HG02852 (cell line): ENCODE measurements around the gene OR1J1.
A peak's percentile ranks its signal among the peaks of the same experiment; 100 is the strongest.

Experiments used
- ATAC-seq: cut with Tn5 transposase; IDR thresholded peaks from one replicate; pipeline ENCODE4 v1.9.1; 2021; ENCODE audit warnings: mild to moderate bottlenecking, moderate library complexity; ENCODE audit not compliant: unreplicated experiment

Gene OR1J1, protein sequence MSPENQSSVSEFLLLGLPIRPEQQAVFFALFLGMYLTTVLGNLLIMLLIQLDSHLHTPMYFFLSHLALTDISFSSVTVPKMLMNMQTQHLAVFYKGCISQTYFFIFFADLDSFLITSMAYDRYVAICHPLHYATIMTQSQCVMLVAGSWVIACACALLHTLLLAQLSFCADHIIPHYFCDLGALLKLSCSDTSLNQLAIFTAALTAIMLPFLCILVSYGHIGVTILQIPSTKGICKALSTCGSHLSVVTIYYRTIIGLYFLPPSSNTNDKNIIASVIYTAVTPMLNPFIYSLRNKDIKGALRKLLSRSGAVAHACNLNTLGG

DNA sequence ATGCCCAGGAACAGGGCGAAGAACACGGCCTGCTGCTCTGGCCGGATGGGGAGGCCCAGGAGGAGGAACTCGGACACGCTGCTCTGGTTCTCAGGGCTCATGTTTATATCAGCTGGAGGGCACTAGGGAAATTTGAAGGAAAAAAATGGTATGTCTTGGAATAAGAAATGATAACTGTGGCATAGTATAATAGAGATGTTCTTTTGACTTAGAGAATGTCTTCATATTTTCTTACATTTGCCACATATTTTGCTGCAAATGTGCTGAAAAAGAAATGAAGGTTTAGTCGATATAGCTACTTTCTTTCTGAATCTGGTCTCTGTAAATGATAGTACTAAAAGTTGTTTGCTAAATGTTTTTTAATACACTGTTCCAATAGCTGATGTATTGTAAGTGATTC is at the start of gene OR1J1:
Gene OR1J1, minus strand, starts transcription at position 101 of the 400 bp plus-strand sequence. Its CDS starts 0 bp downstream, at position 101.
- ATAC-seq = no peak

GRCh38 chr9:122527193-122527592 is 49.5 kb upstream of the OR1J1 start, which contains the start of gene OR1N1:
OR1N1 (minus strand) TSS chr9:122527293; CDS start chr9:122527293, 0 bp downstream.
- no peak for ATAC-seq

GRCh38 chr9:122526602-122527001 is 48.9 kb upstream of the OR1J1 start:
- ATAC-seq = no peak

DNA sequence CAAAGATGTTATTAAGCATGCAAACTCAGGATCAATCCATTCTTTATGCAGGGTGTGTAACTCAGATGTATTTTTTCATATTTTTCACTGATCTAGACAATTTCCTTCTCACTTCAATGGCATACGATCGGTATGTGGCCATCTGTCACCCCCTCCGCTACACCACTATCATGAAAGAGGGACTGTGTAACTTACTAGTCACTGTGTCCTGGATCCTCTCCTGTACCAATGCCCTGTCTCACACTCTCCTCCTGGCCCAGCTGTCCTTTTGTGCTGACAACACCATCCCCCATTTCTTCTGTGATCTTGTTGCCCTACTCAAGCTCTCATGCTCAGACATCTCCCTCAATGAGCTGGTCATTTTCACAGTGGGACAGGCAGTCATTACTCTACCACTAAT is 41.6 kb upstream of the OR1J1 start:
- no peak for ATAC-seq

GRCh38 chr9:122518841-122519240 is 41.1 kb upstream of the OR1J1 start, which contains the start of gene OR1J4:
OR1J4 (plus strand) TSS chr9:122519141; CDS start chr9:122519141, 0 bp downstream.
- no peak for ATAC-seq

GRCh38 chr9:122518226-122518625 is 40.5 kb upstream of the OR1J1 start:
- ATAC-seq = no peak

DNA sequence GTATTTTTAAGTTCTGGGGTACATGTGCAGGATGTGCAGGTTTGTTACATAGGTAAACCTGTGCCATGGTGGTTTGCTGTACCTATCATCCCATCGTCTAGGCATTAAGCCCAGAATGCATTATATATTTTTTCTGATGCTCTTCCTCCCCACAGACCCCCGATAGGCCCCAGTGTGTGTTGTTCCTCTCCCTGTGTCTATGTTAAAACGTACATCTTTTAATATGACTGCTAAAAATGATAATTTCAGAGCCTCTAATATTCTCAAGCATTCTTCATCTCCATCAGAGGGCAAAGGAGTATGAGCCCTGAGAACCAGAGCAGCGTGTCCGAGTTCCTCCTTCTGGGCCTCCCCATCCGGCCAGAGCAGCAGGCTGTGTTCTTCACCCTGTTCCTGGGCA is 32.8 kb upstream of the OR1J1 start, which contains the start of gene OR1J2:
Gene OR1J2, plus strand, starts transcription at position 301 of the 400 bp plus-strand sequence. Its CDS starts 0 bp downstream, at position 301.
- no peak for ATAC-seq

DNA sequence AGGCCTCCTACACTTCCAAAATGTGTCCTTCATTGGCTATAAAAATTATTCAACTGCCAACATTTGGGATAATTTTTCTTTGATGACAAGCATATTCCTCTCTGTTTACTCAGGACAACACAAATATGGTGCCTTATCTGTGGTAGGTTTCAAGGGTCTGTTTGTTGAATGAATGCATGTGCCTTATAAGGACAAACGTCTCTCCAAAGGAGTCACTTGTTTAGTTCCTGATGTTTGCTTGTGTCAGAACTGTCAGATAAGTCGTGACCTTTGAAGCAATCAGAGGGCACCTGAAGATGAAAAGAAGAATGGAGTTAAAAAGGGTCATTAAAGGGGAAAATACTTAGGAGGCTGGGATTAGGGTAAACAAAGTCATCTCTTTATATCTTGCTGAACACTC is 29.2 kb upstream of the OR1J1 start:
- no peak for ATAC-seq

- no peak for ATAC-seq
Measured at GRCh38 chr9:122498883-122499288, 21.2 kb upstream of the OR1J1 start.

DNA sequence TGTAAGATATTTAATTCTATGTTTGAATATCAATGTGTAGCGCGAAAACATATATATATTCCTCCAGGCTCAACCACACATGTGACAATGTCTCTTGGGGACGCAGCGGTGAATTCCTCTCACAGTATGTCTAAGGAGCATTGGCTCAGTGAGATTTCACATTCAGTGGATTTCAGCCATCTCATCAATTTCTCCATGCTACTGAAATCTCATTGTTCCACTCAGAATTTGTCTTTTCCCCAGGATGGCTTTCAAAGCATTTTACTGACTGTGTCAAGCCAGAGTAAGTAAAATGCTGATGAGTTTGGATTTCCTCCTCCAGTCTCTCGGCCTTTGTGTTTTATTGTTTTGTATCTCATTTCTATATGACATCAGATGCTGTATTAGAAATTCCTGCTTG is 1.3 kb upstream of the OR1J1 start:
- ATAC-seq = no peak

- no peak for ATAC-seq
Measured at GRCh38 chr9:122477346-122477745, 380 bp downstream of the OR1J1 start.

- ATAC-seq = no peak
Measured at GRCh38 chr9:122475717-122476116, 2.0 kb downstream of the OR1J1 start.

- ATAC-seq = no peak
Measured at GRCh38 chr9:122474561-122474960, 3.2 kb downstream of the OR1J1 start.

GRCh38 chr9:122468735-122469134 is 9.0 kb downstream of the OR1J1 start:
- no peak for ATAC-seq

DNA sequence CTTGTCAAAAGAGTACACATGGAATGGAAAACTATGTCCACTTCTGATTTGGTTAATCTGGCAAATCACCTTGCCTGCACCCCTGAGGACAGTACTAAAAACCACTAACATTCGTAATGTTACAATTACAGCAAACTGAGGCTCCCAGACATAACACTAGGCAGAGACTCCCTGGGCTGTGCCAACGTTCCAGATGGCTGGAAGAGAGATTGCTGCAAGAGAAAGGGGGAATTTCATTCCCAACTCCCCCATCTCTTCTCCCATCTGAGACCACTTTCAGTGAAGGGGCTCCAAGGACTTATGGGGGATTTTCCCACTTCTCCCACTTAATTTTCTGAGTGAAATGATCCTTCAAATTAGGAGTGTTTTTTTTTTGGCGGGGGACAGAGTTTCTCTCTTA is 11.3 kb downstream of the OR1J1 start:
- no peak for ATAC-seq

DNA sequence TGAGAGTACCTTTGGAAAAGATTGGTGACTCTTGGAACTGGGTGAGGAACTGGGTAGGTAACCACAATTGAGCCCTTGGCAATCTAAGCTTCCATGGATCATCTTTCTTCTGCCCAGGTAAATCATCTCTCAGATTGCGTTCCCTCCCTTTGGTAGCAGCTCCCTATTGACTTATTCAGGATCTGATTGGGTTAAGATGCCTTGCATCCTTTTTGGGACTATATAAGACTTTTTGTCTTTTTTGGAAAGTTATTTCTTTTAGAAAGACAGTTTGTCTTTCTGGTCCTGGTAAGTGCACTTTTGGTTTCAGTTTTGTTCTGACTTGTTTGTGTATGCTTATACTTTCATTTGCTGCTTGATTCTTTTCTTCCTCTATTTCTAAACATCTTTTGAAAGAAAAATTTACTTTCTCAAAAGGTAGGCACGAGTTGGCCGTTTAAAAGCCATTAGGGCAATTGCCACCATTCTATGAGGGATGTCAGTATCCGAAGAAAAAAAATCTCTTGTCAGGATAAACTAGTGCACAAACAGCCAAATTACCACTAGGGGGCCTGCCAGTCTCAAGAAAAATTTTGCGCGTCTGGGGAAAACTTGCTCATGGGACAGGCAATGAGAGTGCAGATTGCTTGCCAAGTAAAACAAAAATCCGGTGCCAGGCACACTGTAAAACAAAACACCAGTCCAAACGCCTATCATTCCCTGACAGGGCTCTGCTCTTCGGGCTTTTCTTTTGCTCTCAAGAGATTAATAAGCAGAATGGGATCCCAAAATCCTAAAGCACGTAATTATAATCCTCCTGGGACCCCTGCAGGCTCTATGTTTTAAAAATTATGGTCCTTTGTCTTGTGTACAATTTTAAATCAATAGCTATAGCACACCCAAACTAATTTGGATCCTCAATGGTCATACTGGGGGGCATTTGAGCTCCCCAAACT is 12.8 kb downstream of the OR1J1 start:
- peak; percentile 76 for ATAC-seq

DNA sequence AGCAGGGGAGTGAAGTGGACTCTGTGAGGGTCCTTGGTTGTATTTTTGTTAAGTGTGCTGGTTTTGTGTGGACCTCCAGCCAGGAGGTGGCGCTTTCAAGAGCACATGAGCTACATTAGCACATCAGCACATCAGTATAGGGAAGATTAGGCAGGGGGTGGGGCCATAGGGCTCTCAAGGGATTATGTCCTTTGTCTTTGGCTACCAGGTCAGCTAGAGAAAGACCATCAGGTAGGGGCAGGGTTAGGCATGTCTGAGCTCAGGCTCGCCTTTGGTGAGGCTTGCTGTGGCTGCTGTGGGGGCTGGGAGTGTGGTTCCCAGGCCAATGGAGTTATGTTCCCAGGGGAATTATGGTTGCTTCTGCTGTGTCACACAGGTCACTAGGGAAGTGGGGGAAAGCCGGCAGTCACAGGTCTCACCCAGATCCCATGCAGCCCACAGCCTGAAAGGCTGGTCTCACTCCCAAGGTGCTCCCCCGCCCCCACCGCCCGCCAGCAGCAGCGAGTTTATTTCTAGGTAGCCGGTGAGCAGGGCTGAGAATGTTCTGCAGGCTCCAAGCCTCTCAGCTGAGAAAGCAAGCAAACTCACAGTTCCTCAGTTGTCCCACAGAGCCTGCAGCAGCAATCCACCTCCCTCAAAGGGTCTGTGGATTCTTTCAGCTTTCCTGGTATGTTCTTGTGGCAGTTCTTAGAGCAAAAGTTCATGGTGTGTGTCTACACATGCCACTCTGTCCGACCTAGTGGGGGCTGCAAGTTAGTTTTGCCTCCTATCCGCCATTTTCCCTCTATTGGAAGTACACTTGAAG is 13.7 kb downstream of the OR1J1 start:
- peak; percentile 59 for ATAC-seq

DNA sequence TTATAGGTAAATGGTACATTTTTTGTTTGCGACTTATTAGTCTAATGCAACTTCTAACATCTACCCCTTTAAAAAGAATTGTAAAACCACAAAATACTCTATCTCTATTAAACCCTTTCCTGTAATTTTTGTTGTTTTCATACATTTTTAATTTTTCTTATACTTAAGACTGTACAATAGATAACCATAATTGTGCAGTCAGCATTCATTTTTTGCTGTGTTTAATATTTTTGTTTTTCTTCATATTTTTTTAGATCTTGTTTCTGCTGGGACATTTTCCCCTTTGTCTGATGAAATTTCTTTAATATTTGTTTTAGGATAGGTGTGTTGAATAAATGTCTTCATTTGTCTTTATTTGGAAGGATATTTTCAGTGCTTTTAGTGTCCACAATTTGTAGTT is 19.9 kb downstream of the OR1J1 start:
- ATAC-seq = no peak

DNA sequence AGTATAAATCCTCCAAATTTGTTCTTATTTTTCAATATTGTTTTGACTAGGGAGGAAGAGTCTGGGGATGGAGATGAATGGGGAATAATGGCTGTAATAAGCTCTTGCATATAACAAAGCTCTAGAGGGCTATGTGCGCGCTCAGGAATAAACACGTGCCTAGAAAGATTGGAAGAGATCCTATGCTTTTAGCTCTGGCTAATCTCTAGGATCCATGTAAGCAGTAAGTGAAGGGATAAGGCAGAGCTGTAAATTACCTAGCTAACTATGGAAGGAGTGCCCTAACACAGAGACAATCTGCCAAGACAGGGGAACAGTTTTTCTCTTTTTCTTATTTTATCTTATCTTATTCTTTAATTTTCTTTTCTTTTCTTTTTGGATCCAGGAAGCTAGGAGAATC is 21.6 kb downstream of the OR1J1 start:
- ATAC-seq = no peak

- ATAC-seq = no peak
Measured at GRCh38 chr9:122453677-122454135, 24.0 kb downstream of the OR1J1 start.
